NCI-H82 treated with DMSO at 0.1 percent for 48 hours (cell line): ENCODE measurements around the gene WWP2.
"Not testable (repeated sequence)": the region's sequence is repeated elsewhere in the genome, so short reads cannot be mapped to it uniquely, and the experiment has no call there.

Experiments
- DNase-seq: peaks from one replicate; lab custom pipeline; 2025; ENCODE audit not compliant: unreplicated experiment; lab: John Stamatoyannopoulos, UW

Gene WWP2

DNA sequence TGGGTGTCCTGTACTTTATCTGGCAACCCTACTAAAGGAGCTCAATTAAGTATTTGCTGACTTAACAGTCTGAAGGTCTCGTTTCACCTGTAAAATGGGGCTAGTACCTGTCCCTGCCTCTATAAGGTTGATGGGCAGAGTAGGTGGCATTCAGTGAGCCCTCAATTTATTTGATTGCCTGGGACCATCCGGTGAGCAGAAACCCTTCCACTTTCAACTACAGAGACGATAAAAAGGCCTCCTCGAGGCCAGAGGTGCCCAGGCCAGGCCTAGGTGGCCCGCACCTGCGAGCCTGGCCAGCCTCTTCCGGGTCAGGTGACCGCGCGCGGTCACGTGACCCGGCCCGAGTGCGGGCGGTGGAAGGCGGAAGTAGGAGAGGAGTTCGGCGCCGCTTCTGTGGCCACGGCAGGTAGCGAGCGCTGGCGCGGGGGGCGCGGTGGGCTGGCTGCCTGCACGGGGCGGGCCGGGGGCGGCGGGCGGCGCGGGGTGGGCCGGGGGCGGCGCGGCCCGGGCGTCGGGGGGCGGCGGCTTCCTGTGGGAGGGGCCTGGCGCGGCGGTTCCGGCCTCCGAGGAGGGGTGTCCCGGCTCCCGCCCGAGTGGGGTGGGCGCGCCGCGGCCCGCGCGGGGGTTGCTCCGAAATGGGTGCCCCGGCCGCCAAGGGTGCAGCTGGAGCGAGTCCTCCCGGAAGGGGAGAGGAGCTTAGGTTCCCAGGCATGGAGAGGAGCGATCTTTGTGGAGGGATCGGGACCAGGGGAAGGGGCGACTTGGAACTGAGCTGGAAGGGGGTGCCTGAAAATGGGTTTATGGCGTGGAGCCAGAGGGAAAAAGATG, at the start of gene WWP2:
WWP2 (plus strand) TSS at position 350 of the 831 bp plus-strand sequence. CDS start 24,679 bp downstream, outside the sequence.
- DNase-seq: peak; percentile 49

DNA sequence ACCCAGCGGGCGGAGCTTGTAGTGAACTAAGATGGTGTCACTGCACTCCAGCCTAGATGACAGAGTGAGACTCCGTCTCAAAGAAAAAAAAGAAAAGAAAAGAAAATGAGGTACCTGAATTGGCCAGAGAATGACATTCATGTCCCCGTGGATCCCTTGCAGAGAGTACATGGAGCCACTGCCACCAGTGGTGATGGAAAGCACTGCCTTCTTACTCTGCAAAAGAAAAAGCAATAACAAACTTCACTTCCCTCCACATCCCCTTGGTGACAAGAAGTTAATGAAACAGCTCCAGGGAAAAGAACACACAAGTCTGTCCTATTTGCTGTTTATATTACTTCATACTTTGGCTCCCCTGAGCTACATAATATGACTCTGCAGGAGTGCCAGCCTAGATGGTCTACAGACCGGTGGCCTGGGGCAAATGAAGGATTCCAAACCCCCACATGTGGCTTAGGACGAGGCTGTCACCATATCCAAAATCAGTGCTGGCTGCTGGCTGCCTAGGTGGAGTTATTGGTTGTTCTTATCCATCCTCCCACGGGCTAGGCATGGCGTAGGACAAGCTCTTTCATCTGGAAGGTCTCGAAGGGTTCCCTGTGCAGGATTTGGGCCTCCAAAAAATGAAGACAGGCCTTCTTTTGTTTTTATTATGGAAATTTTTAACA, 49.1 kb upstream of the WWP2 start:
- DNase-seq: no peak

DNA sequence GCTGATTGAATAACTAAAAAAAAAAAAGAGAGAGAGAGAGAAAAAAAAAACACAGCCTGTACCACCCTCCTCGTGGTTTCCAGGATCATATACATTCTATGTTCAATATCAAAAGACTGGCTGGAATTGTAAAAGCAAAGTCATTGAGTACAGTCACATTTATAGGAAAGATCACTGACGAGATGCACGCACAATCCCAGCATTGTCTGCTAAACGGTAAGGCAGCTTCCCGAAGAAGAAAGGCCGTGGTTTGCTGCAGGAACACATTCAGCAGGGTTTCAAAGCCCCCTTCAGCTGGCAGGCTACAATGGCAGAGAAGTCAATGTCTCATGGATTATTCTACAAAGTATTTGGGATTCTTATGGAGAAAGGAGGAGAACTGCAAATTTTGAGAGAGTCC, 45.1 kb upstream of the WWP2 start:
- no peak for DNase-seq

DNA sequence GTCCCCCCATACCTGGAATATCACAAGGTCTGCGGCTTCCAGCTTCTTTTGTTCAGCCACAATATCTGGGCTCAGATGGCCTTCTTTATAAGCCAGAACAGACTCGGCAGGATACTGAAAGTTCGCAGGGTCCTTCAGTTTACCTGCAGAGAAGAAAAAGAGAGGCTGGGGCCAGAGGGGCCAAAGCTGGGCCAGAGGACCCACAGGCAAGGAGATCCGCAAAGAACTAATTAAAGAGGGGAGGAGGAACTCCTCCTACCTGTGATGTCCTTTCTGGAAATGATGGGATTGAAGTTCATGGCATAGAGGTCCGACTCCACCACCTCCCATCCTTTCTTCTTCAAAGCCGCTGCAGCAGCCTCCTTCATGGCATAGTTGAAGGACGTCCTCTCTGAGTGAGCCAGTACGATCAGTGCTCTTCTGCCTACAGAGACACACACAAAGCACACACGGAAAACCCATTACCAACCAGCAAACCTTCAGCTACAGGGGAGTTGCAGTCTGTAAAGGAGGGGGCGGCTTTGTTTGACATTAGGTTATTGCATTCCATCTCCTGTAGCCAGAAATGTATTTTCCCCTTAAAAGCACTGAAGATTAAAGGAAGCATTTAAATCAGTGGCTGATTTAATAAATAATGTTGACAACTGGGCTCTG, 43.9 kb upstream of the WWP2 start:
- DNase-seq: no peak

DNA sequence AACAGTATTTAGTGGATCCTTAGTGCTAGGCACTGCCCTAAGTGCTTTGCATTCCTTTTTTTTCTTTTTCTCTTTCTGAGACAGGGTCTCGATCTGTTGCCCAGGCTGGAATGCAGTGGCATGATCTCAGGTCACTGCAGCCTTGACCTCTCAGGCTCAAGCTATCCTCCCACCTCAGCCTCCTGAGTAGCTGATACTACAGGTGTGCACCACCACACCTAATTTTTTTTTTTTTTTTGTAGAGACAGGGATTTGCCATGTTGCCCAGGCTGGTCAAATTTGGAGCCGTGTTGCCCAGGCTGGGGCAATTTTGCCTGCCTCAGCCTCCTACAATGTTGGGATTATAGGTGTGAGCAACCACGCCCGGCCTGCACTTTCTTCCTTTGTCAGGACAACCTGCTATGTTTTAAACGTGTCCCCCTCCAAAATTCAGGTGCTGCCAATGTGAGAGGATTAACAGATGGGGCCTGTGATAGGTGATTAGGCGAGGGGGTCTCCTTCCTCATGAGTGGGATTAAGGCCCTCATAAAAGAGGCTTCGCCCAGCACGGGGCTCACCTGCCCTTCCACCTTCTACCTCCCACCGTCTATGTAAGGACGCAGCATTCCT, 41.2 kb upstream of the WWP2 start:
- no peak for DNase-seq

DNA sequence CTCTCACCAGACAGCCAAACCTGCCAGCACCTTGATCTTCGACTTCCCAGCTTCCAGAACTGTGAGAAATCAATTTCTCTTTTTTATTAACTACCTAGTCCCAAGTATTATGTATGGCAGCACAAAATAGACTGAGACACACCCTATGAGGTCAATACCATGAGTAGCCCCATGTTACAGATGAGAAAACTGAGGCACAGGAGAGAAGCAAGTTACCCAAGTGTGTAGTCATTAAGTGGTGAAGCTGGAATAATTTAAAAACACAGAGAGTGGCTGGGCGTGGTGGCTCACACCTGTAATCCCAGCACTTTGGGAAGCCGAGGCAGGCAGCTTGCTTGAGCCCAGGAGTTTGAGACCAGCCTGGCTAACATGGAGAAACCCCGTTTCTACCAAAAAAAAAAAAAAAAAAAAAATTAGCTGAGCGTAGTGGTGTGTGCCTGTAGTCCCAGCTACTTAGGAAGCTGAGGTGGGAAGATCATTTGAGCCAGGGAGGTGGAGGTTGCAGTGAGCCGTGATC, 40.6 kb upstream of the WWP2 start:
- DNase-seq: no peak

DNA sequence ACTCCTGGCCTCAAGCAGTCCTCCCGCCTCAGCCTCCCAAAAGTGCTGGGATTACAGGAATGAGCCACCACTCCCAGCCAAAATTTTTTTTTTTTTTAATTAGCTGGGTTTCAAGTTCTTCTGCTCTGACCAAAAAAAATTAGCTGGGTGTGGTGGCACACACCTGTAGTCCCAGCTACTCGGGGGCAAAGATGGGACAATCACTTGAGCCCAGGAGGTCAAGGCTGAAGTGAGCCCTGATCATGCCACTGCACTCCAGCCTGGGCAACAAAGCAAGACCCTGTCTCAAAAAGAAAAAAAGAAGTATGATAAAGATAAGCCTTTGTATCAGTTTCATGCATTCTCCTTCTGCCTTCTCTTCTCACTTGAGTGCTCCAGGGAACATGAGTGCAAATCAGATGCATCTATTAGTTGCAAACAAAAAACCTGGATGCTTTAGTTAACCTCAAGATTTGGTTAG, 37.7 kb upstream of the WWP2 start:
- no peak for DNase-seq

DNA sequence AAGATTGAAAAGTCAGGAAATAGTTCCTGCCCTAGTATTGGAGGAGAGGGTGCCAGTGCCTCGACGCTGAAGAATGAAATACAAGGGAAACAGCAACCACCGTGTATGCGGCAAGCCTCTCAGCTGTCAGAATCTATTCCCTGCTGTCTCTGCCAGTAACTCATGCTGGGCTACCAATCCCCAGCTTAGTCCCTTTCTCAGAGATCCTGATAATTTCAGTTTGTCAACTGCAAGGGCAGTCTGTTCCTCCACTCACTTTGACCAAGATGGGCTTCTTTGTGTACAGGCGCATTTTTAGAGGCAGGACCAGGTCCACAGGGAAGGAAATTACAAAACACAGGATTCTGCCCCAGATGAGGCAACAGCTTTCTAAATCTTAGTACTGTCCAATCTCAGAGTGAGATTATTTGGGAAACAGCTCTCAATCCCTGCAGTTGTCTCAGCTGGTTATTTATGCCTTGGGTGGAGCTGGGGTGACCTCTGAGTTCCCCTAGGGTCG, 37.1 kb upstream of the WWP2 start:
- no peak for DNase-seq

DNA sequence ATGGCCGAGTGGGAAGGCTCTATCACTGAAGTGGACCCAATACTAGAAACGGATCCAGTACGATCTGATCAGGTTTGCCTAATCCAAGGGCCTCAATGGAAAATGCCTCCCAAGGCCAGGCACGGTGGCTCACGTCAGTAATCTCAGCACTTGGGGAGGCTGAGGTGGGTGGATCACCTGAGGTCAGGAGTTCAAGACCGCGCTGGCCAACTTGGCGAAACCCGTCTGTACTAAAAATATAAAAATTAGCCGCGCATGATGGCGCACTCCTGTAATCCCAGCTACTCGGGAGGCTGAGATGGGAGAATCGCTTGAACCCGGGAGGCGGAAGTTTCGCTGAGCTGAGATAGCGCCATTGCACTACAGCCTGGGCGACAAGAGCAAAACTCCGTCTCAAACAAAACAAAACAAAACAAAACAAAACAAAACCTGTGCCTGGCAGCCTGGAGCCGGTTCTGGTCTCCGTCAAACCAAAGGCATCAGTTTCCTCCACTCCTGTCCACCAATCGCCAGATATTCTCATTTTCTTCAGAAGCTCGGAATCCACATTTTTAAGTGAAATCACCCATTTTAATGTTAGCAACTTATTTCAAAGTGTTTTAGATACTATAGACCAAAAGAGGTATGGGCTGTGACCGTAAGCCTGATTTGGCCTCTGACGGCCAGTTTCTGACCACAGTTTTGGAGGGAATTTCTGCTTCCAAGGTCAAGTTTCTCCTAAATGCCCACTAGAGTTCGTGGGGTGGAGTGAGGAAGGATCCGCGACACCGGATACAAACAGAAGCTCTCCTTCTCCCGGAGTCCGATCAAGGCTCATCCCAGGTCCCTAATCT, 36.4 kb upstream of the WWP2 start:
- no peak for DNase-seq

DNA sequence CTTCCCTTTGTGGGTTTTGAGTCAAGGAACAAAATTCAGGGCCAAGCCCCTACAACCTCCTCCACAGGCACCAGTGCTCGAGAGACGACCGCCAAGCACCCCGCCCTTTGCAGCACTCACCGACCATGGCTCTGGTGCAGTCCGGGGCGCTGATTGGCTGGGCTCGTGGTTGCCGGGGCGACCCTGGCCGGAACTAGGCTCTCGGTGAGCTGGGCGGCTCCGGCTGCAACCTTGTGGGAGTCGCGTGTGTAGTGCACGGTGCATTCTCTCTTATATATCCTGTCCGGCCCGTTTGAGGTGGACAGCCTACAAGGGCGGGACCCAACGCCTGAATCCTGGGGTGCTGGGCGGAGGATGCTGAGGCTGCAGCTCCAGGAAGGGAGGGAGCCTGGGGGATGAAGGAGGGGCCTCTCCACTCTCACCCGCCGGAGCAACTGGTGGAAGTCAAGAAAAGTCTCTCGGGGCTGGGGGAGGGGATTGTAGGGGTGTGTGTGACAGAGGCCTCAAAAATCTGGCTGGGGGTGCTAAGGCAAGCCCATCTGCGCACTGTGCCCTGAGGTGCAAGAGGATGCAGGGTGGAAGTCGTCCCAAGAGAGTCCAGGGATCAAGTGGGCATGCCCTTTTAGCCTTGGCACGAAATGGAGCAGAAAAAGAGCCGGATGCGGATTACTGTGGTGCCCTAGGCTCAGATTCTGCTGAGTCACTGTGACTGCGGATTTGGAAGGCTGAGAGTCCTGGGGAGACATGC, 35.6 kb upstream of the WWP2 start, which contains the start of gene NQO1:
NQO1 (minus strand) TSS at position 248 of the 748 bp plus-strand sequence; CDS start at position 127, 121 bp downstream.
- DNase-seq: peak; percentile 82

DNA sequence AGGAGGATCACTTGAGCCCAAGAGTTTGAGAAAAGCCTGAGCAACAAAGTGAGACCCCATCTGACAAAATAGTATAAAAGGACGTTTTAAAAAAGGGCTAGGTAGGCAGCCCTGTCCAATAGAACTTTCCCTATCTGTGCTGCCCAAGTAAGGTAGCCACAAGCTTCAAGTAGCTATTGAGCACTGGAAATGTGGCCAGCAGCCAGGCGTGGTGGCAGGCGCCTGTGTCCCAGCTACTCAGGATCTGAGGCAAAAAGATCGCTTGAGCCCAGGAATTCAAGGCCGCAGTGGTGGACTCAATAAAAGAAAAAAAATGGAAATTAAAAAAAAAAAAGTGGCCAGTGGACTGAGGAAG, 34.2 kb upstream of the WWP2 start:
- DNase-seq: no peak

DNA sequence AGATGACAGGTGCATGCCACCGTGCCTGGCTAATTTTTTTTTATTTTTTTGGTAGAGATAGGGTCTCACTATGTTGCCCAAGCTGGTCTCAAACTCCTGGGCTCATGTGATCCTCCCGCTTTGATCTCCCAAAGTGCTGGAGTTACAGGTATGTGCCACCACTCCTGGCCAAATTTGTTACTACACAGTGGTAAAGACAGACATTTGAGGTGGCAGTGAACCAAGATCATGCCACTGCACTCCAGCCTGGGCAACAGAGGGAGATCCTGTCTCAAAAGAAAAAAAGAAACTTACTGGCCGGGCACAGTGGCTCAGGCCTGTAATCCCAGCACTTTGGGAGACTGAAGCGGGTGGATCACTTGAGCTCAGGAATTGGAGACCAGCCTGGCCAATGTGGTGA, 33.1 kb upstream of the WWP2 start:
- not testable (repeated sequence) for DNase-seq

DNA sequence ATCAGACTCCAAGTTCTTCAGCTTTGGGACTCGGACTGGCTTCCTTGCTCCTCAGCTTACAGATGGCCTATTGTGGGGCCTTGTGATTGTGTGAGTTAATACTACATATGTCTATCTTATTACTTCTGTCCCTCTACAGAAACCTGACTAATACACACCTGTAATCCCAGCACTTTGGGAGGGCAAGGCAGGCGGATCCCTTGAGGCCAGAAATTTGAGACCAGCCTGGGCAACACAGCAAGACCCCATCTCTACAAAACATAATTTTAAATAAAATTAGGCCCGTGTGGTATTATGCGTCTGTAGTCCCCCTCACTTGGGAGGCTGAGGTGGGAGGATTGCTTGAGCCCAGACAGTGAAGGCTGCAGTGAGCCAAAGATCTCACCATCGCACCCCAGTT, 30.9 kb upstream of the WWP2 start:
- DNase-seq: not testable (repeated sequence)

DNA sequence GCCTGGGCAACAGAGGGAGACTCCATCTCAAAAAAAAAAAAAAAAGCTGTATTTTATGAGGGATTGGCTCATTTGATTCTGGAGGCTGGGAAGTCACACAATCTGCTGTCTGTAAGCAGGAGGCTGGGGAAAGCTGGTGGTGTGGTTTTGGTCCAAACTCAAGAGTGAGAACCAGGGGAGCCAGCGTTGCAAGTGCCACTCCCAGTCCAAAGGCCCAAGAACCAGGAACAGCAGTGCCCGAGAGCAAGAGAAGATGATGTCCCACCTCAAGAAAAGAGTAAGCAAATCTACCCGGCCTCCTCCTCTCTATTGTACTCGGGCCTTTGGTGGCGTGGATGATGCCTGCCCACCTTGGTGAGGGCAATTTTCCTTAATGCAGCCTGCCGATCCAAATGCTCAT, 30.0 kb upstream of the WWP2 start:
- DNase-seq: no peak

DNA sequence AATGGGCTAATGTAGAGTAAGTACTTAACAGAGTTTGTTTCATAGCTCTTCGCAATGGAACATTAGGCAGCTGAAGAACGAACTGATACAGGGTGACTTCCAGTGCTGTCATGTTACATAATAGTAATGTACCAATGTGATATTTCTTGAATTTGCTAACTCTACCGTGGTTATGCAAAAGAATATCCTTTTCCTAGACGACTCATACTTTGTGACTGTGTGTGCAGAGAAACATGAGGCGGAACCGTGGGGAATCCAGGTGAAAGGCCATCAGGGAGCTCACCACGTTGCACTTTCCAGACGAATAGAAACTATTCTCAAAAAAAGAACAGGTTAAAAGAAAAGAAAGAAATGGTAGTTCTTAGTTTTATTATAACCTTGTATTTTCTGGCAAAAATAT, 20.6 kb upstream of the WWP2 start:
- DNase-seq: no peak

DNA sequence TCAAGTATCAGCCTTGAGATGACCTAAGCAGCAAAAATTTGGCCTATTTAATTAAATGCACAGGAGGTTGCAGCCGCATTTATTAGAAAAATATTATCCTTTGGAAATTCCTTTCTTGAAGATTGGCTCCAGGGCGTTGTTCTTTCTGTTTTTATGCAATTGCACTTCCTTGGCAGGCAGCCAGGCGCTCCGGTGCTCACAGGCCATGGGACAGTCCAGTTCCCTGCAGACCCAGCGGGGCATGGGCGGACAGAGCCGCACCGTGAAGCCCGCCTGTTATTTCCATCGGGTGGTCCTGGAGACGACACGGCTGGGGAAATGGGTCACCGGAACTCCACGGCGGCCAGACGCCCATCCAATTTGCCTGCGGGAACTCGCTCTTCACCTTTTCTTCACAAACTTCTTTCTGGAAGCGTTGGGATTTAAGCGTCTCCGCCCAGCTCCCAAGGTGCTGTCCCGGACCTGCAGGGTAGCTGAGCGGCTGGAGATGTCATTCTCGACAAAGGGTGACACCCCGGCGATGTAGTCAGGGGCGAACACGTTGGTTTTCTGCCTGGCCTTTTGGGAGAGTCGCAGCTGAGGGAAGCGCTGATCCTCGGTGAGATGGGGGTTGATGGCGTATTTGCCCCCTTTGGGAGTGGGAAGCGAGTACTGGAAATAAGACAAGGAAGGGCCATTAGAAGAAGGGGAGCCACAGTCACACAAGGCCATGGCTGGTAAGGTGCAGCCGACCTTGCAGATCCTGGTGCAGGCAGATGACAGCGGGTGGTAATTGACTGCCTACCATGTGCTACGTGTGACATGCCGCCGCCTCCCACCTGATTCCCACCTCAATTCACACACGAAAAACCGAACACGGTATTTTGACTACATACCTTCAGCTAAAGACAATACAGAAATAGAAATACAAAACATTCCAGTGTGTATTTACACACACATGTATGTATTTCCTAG, 19.9 kb upstream of the WWP2 start:
- no peak for DNase-seq

DNA sequence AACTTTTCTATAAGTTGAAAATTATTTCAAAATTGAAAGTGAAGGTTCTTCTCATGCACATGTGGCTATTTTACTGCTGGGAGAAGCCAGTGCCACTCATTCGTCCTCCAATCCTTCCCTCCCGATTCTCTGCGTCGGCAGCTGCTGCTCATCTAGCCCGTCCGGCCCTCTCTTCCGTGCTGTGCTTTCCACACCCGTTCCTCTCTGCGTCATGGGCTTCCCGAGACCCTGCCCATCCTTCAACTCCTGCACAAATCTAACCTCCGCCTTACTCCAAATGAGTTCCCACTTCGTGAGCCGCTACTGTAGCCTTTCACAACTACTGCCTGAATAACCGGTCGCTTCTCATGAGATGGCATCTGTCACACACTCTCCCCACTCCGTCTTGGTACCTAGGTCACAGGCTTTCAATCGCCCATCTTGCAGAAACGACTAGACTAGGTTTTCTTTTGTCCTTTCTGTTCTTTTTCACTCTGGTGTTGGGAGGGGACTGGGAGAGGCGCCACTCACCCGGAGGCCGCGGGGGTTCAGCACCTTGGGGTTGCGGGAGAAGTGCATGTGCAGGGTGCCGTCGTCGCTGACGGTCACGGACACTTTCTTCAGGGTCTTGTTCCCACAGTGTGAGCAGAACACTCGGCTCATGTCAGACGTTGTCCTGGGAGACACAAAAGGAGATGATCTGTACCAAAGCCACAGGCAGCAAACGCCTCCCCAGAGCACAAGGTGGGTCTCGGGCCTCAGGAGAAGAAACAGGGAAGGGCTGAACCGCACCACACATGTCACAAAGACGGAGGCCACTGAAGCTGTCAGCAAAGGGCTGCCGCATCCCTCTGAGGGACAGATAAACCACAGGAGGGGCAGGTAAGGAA, 17.5 kb upstream of the WWP2 start:
- no peak for DNase-seq
